ENCODE data around the gene CDK6. TPM values are rescaled to one million over a fixed set of nuclear protein-coding genes. Genes with fewer than 3 reads are reported as not detected.

Gene CDK6
- total and polyA plus RNA-seq, 10 donors, result 0.91 to 37.8 (median 25.5) TPM

GRCh38 chr7:92837000-92837749 lies 802 bp upstream of the CDK6 start:
- TF ChIP-seq POLR2A (IDR thresholded peaks at IDR 0.05) (no peak), CTCF (IDR thresholded peaks at IDR 0.05 in 8 of 11, conservative IDR thresholded peaks at IDR 0.05 in 3 of 11) (no peak), POLR2AphosphoS5 (IDR thresholded peaks at IDR 0.05) (no peak)
- DNase-seq, result peak; percentile 75
- peaks cover 0 to 6% (median 0%) of the 10 kb centered on the region in 7 donors for H3K27me3 ChIP-seq (replicated peaks in 1 of 7)
- H3K4me3 ChIP-seq, result peak overlapping the region; percentile 67 to 95 (median 82)
- H3K9me3 ChIP-seq, result no peaks in the 10 kb centered on the region
- WGBS, 5 donors, result 1 to 2% (median 2%) methylated on average over 16 of the region's 16 CpGs
- peaks cover under 1 to 38% (median 13%) of the 10 kb centered on the region in 6 donors for H3K4me1 ChIP-seq
- H3K36me3 ChIP-seq, result no peaks in the 10 kb centered on the region
- H3K27ac ChIP-seq, result peak overlapping the region; percentile 42 to 91 (median 86)
- intact Hi-C loops (cut with DNase I; ENCODE audit: low total_unique reads), result loop anchor here (10.0 kb wide), 2 partner anchors 142 to 212 kb away; no protein-coding TSS in a partner anchor

DNA sequence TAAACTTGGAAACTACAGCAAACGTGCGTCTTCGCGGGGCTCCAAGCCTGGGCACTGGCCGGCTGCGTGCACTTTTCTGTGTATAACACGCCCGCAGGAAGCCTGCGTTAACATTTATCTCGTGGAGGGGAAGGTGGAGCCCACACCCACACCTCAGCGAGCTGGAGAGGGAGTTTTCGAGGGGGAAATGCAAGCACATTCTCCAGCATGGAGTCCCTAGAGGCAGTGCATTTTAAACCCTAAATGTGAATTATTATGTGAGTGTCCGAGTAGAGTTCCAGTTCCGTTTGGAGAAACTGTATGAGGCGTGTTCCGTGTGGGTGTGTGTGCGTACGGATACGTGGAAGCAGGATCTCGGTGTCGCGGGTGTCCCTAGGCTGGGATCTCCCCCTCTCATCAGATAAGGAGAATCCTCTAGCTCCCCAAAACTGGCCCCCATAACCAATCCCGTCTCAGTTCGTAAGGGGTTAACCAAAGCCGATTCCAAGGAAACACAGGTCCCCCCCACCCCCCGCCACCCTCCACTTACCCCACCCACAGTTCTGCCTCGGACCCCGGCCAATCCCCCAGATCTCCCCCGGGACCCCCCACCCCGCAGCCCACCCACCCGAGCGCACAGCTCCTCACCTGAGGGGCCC lies 403 bp downstream of the CDK6 start:
- peak overlapping the region; percentile 78 to 91 (median 86) for H3K27ac ChIP-seq
- 0 to 1% (median 0%) methylated on average over 21 to 32 of the region's 32 CpGs for WGBS, 5 donors
- intact Hi-C loops (cut with DNase I; ENCODE audit: low total_unique reads), result loop anchor here (10.0 kb wide), 2 partner anchors 141 to 211 kb away; no protein-coding TSS in a partner anchor

GRCh38 chr7:92835261-92835850 lies 1.0 kb downstream of the CDK6 start:
- Histone ChIP-seq H3K27ac (peak overlapping the region; percentile 78 to 91 (median 86)), H3K4me1 (peaks cover 9 to 56% (median 31%) of the 10 kb centered on the region in 6 donors), H3K9me3 (no peaks in the 10 kb centered on the region), H3K4me3 (peak overlapping the region; percentile 67 to 95 (median 82)), H3K27me3 (replicated peaks in 1 of 7) (peaks cover 0 to 6% (median 0%) of the 10 kb centered on the region in 7 donors), H3K36me3 (no peaks in the 10 kb centered on the region)
- peak; percentile 92 for DNase-seq
- 0 to 1% (median 0%) methylated on average over 30 to 43 of the region's 43 CpGs for whole genome bisulfite sequencing, 5 donors
- intact Hi-C loops (cut with DNase I; ENCODE audit: low total_unique reads), result loop anchor here (10.0 kb wide), 2 partner anchors 141 to 211 kb away; no protein-coding TSS in a partner anchor
- peak; percentile 23 to 74 (median 65) for TF ChIP-seq POLR2AphosphoS5 (IDR thresholded peaks at IDR 0.05)
- TF ChIP-seq CTCF (IDR thresholded peaks at IDR 0.05 in 8 of 11, conservative IDR thresholded peaks at IDR 0.05 in 3 of 11), result no peak
- TF ChIP-seq POLR2A (IDR thresholded peaks at IDR 0.05), result no peak

More for the DNA sequence above, 403 bp downstream of the CDK6 start:
- peaks cover 0 to 6% (median 0%) of the 10 kb centered on the region in 7 donors for H3K27me3 ChIP-seq (replicated peaks in 1 of 7)
- TF ChIP-seq CTCF (IDR thresholded peaks at IDR 0.05 in 8 of 11, conservative IDR thresholded peaks at IDR 0.05 in 3 of 11) (no peak), POLR2A (IDR thresholded peaks at IDR 0.05) (no peak), POLR2AphosphoS5 (IDR thresholded peaks at IDR 0.05) (peak in 1 of 3 donors; percentile 37)
- DNase-seq, result peak; percentile 76
- H3K9me3 ChIP-seq, result no peaks in the 10 kb centered on the region
- H3K36me3 ChIP-seq, result no peaks in the 10 kb centered on the region
- peak overlapping the region; percentile 67 to 95 (median 82) for H3K4me3 ChIP-seq
- peaks cover 9 to 50% (median 25%) of the 10 kb centered on the region in 6 donors for H3K4me1 ChIP-seq

Measured in spleen (tissue), 11 donors.